SIG-M5 (cell line): ENCODE measurements around the gene ANO3.

Experiments used
- DNase-seq: peaks from one replicate; lab custom pipeline; 2025; lab: John Stamatoyannopoulos, UW

Gene ANO3

GRCh38 chr11:26712497-26712896 lies 380.6 kb downstream of the ANO3 start:
- DNase-seq = no peak
